Epithelial cell of esophagus (primary cell): ENCODE data around the gene REPS1.

Experiments used
- DNase-seq: peaks from one replicate; pipeline ENCODE4 v3.0.0; 2010; ENCODE audit warnings: low read depth
- H3K4me3 ChIP-seq: 2 replicates; pipeline ENCODE4 v1.5.1; 2011; ENCODE audit warnings: mild to moderate bottlenecking, low read length, control low read depth
- CTCF ChIP-seq: IDR thresholded peaks from 2 replicates; pipeline ENCODE4 v1.5.1; 2011; ENCODE audit warnings: low read depth, mild to moderate bottlenecking, low read length, control low read depth, inconsistent platforms; ENCODE audit not compliant: insufficient read depth; ENCODE audit errors: missing control alignments

REPS1 gene

GRCh38 chr6:138963531-138963930 lies 24.5 kb downstream of the REPS1 start:
- TF ChIP-seq CTCF = no peak
- no peak for DNase-seq
- H3K4me3 ChIP-seq = no peak overlapping the region

DNA sequence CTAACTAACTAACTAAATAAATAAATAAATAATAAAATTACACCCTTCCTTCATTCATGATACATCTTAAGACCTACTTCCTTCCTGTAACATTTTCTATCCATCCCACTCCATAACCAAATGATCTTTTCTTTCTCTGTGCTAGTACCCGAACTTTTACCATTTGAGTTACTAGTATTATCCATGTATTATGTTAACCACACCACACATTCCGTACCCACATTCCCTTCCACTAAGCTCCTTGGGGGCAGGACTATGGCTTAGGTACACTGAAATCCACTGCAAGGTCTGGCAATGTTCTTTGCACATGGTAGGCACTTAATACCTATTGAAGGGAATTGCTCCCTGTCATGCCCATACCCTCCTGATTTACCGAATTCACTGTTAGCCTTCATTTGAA lies 24.9 kb downstream of the REPS1 start:
- H3K4me3 ChIP-seq = no peak overlapping the region
- DNase-seq = no peak
- TF ChIP-seq CTCF = no peak

DNA sequence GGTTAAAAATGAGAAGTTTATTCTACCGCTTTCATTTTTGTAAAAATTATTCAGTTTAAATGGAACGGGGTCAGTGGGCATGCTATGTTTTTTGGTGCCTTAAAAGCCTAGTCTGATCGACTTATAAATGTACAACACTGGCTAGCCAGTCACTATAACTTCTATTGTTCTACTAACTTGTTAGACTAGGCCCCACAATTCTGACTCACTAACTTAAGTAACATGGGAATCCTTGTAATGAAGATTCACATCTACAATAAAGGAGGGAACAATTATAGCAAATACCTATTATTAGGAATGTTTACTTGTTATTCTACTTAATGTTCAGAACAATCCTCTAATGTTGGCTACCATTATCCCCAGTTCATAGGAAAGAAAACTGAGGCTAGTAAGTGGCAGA lies 28.5 kb downstream of the REPS1 start:
- DNase-seq = peak; percentile 87
- TF ChIP-seq CTCF = no peak
- no peak overlapping the region for H3K4me3 ChIP-seq

DNA sequence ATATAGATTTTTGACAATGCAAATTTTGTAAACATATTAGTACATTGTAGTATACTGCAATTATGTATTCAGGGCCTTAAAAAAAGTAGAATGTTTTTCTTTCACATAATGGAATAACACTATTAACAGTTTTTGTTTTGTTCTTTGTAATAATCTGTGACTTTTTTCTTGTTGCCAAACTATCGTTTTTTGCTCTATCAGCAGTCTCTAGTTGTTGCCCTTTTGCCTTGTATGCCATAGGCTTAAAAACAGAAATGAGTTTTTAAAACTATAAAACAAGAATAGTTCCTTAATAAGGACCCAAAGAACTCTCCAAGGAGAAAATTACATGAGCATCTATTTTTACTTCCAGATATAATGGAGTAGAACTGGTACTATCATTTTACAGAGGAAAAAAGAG lies 29.5 kb downstream of the REPS1 start:
- DNase-seq = no peak
- TF ChIP-seq CTCF = no peak
- H3K4me3 ChIP-seq = no peak overlapping the region

- H3K4me3 ChIP-seq = no peak overlapping the region
- DNase-seq = no peak
- TF ChIP-seq CTCF = no peak
Observed at GRCh38 chr6:138957903-138958302, 30.1 kb downstream of the REPS1 start.

GRCh38 chr6:138957484-138957883 lies 30.6 kb downstream of the REPS1 start:
- DNase-seq = no peak
- no peak for TF ChIP-seq CTCF
- H3K4me3 ChIP-seq = no peak overlapping the region

- TF ChIP-seq CTCF = no peak
- no peak overlapping the region for H3K4me3 ChIP-seq
- no peak for DNase-seq
Observed at GRCh38 chr6:138956244-138956924, 31.7 kb downstream of the REPS1 start.
